ENCODE data around the gene SLC7A6OS.

DNA sequence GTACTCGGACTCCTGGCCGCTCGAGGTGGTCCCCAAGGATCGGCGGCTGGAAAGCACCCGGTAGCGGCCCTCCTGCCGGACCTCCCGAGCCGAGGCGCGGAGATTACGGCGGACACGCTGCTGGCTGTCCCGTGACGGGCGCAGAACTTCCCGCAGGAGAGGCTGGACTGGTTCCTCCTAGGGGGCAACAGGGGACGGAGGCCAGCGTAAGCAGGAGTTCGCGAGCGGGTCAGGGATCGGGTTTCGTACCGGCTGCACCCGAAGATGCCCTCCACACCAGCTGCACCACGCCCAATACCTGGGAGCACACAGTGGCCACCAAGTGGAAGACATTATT, 341 bp downstream of the SLC7A6OS start:
- TF ChIP-seq MAX (IDR thresholded peaks at IDR 0.05) (no peak), EZH2 (IDR thresholded peaks at IDR 0.05) (no peak), CEBPB (IDR thresholded peaks at IDR 0.05; ENCODE audit: low read depth) (no peak), EZH2phosphoT487 (IDR thresholded peaks at IDR 0.05; ENCODE audit: borderline replicate concordance) (no peak), TCF7L2 (IDR thresholded peaks at IDR 0.05; ENCODE audit: borderline replicate concordance, extremely low read depth, insufficient read depth, insufficient read length) (no peak), RAD21 (IDR thresholded peaks at IDR 0.05; ENCODE audit: low read depth) (no peak), YY1 (IDR thresholded peaks at IDR 0.05; ENCODE audit: extremely low read depth, insufficient replicate concordance, low read depth, low read length) (no peak), CBX3 (IDR thresholded peaks at IDR 0.05; ENCODE audit: low read depth) (no peak)
- TF ChIP-seq, protein P1, sequence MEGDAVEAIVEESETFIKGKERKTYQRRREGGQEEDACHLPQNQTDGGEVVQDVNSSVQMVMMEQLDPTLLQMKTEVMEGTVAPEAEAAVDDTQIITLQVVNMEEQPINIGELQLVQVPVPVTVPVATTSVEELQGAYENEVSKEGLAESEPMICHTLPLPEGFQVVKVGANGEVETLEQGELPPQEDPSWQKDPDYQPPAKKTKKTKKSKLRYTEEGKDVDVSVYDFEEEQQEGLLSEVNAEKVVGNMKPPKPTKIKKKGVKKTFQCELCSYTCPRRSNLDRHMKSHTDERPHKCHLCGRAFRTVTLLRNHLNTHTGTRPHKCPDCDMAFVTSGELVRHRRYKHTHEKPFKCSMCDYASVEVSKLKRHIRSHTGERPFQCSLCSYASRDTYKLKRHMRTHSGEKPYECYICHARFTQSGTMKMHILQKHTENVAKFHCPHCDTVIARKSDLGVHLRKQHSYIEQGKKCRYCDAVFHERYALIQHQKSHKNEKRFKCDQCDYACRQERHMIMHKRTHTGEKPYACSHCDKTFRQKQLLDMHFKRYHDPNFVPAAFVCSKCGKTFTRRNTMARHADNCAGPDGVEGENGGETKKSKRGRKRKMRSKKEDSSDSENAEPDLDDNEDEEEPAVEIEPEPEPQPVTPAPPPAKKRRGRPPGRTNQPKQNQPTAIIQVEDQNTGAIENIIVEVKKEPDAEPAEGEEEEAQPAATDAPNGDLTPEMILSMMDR (IDR thresholded peaks at IDR 0.05 in 2 of 3, conservative IDR thresholded peaks at IDR 0.05 in 1 of 3; ENCODE audit: borderline replicate concordance in 1 of 3, insufficient read depth in 1 of 3, low read depth in 2 of 3, low read length in 2 of 3) = no peak
- TF ChIP-seq, protein P2, sequence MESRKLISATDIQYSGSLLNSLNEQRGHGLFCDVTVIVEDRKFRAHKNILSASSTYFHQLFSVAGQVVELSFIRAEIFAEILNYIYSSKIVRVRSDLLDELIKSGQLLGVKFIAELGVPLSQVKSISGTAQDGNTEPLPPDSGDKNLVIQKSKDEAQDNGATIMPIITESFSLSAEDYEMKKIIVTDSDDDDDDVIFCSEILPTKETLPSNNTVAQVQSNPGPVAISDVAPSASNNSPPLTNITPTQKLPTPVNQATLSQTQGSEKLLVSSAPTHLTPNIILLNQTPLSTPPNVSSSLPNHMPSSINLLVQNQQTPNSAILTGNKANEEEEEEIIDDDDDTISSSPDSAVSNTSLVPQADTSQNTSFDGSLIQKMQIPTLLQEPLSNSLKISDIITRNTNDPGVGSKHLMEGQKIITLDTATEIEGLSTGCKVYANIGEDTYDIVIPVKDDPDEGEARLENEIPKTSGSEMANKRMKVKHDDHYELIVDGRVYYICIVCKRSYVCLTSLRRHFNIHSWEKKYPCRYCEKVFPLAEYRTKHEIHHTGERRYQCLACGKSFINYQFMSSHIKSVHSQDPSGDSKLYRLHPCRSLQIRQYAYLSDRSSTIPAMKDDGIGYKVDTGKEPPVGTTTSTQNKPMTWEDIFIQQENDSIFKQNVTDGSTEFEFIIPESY (IDR thresholded peaks at IDR 0.05; ENCODE audit: extremely low read depth, insufficient replicate concordance, low read length) = no peak
- TF ChIP-seq, protein P3, sequence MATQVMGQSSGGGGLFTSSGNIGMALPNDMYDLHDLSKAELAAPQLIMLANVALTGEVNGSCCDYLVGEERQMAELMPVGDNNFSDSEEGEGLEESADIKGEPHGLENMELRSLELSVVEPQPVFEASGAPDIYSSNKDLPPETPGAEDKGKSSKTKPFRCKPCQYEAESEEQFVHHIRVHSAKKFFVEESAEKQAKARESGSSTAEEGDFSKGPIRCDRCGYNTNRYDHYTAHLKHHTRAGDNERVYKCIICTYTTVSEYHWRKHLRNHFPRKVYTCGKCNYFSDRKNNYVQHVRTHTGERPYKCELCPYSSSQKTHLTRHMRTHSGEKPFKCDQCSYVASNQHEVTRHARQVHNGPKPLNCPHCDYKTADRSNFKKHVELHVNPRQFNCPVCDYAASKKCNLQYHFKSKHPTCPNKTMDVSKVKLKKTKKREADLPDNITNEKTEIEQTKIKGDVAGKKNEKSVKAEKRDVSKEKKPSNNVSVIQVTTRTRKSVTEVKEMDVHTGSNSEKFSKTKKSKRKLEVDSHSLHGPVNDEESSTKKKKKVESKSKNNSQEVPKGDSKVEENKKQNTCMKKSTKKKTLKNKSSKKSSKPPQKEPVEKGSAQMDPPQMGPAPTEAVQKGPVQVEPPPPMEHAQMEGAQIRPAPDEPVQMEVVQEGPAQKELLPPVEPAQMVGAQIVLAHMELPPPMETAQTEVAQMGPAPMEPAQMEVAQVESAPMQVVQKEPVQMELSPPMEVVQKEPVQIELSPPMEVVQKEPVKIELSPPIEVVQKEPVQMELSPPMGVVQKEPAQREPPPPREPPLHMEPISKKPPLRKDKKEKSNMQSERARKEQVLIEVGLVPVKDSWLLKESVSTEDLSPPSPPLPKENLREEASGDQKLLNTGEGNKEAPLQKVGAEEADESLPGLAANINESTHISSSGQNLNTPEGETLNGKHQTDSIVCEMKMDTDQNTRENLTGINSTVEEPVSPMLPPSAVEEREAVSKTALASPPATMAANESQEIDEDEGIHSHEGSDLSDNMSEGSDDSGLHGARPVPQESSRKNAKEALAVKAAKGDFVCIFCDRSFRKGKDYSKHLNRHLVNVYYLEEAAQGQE (IDR thresholded peaks at IDR 0.05; ENCODE audit: low read depth) = no peak
